GM21360 (cell line): ENCODE measurements around the gene DDX19B.
"Not testable (repeated sequence)": the region's sequence is repeated elsewhere in the genome, so short reads cannot be mapped to it uniquely, and the experiment has no call there.

ENCODE experiments used
- ATAC-seq: cut with Tn5 transposase; IDR thresholded peaks from one replicate; pipeline ENCODE4 v1.9.1; 2021; ENCODE audit warnings: mild to moderate bottlenecking, moderate library complexity; ENCODE audit not compliant: unreplicated experiment

The DDX19B gene

GRCh38 chr16:70298988-70299938, at the start of gene DDX19B:
Gene DDX19B, plus strand, starts transcription at chr16:70299186. Its CDS starts 112 bp downstream, at chr16:70299298.
- ATAC-seq, result peak; percentile 61

DNA sequence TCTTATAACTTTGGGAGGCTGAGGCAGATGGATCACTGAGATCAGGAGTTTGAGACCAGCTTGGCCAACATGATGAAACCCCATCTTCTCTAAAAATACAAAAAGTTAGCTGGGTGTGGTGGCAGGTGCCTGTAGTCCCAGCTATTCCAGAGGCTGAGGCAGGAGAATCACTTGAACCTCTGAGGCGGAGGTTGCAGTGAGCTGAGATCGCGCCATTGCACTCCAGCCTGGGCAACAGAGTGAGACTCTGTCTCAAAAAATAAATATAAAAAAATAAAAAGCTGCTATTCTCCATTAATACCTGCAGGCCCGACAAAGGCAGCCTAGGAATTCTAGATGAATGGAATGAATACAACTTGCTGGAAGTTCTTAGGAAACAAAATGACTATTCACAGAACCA, 49.3 kb upstream of the DDX19B start:
- not testable (repeated sequence) for ATAC-seq

DNA sequence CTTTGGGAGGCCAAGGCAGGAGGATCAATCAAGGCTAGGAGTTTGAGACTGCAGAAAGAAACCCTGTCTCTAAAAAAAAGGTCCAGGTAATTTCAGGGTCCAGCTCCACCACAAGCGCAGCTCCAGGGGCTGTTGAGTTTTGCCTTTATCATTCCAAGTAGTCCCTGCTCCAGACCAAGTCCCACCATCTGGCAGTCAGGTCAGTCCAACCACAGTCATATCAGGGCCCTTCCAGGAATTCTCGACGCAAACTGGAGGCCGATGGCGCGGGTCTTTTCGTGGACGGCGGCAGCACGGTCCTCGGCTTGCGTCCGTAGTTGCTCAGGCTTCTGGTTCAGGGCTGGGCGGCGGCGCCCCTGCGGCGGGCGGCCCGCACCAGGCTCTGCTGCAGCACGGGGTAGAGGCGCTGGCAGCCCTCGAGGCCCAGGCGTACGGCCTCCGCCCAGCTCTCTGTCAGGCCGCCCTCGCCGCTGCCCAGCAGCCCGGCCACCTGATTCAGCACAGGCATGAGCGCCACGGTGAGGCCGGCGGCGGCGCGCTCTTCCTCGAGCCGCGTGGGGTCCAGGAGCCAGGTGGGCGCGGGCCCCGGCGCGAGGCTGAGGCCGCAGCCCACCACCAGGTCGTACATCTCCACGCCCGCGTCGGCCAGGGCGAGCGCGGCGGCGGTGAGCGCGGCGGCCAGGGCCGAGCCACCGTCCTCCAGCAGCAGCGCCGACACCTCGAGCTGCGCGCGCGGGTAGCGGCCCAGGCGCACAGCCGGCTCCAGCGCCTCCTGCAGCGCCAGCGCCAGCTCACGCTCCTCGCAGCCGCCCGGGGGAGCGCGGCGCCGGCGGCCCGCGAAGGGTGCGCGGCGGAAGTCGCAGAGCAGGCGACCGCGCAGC, 48.0 kb upstream of the DDX19B start:
- ATAC-seq, result peak; percentile 21

- ATAC-seq, result peak; percentile 84
Observed at GRCh38 chr16:70251629-70252354, 47.2 kb upstream of the DDX19B start, which contains the start of gene EXOSC6. Gene EXOSC6, minus strand, starts transcription at chr16:70251940. Its CDS starts 40 bp downstream, at chr16:70251900.

DNA sequence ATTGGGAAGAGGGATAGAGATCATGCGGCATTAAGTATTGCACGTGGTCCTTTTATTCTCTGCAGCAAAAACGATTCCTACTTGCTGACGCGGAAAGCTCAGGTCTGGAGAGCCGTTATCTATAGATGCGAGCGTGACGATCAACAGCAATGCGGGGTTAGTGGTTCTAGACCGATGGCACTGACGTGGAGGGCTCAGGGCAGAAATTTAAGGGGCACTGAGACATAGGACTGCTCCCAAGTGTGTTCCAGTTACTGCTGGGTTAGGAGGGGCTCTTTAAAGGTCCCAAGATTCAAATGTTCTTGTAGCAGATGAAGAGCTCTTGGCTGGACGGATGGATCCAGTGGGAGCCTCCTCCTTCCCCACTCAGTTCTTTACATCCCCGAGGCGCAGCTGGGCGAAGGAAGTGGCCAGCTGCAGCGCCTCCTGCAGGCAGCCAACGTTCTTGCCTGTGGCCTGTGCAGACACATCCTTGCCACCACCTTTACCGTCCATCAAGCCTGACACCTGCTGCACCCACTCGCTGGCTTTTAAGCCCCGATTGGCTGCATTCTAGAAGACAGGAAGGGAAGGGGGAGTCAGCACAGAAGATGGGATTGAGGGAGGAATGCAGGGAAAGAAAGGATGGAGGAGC, 46.5 kb upstream of the DDX19B start:
- no peak for ATAC-seq

- ATAC-seq, result no peak
Observed at GRCh38 chr16:70253291-70254106, 45.5 kb upstream of the DDX19B start.

DNA sequence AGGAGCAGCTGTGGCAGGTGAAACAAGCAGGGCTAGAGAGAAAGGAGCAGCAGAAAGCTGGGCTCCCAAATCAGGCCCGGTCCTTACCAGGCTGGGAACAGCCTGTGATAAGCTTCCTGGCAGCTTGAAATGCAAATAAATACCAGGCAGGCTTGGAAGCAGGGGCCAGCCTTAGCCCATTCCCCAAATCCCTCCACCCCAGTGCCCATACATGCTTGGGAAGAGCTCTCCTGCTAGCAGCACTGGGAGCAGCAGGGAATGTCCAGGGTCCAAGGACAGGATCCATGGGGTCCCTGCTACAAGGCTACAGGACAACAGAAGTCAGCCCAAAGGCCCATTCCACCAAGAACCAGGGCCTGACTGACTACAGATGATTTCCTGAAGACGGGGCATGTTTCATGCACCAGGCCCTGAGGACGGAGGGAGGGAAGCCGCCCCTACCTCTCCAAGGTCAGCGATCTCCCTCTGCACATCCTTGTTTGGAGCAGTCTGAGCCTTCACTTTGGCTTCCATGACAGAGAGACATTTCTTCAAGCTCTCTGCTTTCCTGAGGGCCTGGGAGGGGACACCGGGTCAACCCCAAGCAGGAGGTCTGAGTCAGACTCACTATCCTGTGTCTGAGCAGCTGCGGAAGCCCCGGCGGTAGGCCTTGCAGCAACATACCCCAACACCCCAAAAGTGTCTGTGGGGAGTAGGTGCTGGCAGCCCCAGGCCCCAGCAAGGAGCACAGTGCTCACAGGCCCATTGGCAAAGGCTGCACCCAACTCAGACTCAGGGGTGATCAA, 44.6 kb upstream of the DDX19B start:
- no peak for ATAC-seq

DNA sequence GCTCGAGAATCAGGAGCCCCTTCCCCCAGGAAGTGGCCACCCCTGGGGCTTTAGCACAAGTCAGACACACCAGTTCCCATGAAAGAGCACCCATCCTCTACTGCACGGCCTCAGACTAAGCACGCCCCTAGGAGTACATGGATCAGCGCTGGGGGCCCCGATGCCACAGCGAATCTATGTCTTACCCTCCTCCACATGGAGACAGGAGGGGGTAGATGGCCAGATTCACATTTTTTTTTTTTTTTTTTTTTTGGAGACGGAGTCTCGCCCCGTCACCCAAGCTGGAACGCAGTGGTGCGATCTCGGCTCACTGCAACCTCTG, 44.1 kb upstream of the DDX19B start:
- no peak for ATAC-seq

DNA sequence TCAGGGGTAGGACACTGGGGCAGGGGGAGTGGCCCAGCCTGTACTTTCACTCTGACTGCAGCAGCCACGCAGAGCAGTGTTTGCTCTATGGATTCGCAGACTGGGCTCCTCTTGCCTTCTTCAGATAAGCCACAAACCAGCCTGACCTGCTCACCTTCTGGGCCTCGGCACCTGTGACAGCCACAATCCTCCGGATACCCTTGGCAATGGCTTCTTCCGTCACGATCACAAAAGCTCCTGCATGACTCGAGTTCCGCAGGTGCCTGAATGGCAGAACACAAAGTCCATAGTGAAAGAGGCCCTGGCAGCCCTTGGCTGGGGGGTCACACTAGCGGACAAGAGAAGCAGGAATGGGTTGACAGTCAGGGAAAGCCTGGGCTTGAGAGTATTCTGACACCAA, 43.4 kb upstream of the DDX19B start:
- no peak for ATAC-seq

GRCh38 chr16:70257391-70257790, 41.6 kb upstream of the DDX19B start:
- no peak for ATAC-seq

DNA sequence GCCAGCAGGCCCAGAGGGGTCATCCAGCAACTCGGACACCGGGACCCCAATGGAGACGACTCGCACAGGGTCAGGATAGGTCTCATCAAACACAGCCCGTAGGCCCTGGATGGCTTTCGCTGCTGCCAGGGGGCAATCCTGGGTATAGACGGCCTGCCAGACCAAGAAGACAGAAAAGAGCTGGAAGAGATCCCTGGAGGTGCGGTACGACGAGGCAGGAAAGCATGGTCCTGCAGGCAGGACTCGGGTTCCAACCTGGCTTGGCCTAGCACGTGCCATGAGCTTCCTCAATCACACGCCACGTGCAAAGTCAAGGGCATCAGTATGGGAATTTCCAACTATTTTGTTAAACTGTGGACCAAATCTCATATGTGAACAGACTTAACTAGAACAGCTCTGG, 40.9 kb upstream of the DDX19B start:
- ATAC-seq, result no peak

- no peak for ATAC-seq
Observed at GRCh38 chr16:70258946-70259345, 40.0 kb upstream of the DDX19B start.

DNA sequence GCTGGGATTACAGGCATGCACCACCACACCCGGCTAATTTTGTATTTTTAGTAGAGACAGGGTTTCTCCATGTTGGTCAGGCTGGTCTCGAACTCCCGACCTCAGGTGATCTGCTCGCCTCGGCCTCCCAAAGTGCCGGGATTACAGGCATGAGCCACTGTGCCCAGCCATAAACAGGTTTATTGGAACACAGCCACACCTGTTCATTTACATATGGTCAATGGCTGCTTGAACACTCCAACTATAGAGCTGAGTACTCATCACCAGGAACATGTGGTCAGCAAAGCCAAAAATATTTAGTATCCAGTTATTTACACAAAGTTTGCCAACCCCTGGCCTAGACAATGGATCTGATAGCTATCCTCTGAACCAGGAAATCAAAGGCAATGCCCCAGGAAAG, 39.1 kb upstream of the DDX19B start:
- not testable (repeated sequence) for ATAC-seq

DNA sequence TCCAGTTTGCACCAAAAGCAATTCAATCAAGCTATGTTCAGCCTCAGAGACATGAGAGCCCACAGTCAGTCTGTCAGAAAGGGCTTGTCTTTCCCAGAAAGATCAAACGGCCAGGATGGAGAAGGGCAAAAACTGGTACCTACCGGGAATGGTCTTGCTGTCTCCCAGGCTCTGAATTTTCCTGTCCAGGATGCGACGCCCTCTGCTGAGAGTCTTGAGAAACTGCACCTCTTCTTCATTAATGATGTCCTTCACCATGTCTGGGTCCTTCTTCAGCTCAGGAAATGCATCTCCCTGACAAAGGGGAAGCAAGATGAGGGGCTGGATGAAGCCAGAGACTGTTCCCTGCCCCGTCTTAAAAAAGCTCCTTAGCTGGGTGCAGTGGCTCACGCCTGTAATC, 31.5 kb upstream of the DDX19B start:
- no peak for ATAC-seq

DNA sequence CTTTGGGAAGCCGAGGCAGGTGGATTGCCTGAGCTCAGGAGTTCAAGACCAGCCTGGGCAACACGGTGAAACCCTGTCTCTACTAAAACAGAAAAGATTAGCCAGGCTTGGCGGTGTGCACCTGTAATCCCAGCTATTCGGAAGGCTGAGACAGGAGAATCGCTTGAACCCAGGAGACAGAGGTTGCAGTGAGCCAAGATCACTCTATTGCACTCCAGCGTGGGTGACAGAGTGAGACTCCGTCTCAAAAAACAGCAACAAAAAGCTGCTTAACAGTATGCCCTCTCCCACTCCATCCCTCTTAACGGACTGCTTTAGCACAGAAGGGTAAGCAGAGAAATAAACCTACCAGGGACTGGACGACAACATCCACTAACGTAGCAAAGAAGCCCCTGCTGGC, 31.1 kb upstream of the DDX19B start:
- not testable (repeated sequence) for ATAC-seq

GRCh38 chr16:70269471-70269870, 29.5 kb upstream of the DDX19B start:
- no peak for ATAC-seq

- ATAC-seq, result no peak
Observed at GRCh38 chr16:70270176-70270575, 28.8 kb upstream of the DDX19B start.

GRCh38 chr16:70271696-70272095, 27.3 kb upstream of the DDX19B start:
- ATAC-seq, result no peak

DNA sequence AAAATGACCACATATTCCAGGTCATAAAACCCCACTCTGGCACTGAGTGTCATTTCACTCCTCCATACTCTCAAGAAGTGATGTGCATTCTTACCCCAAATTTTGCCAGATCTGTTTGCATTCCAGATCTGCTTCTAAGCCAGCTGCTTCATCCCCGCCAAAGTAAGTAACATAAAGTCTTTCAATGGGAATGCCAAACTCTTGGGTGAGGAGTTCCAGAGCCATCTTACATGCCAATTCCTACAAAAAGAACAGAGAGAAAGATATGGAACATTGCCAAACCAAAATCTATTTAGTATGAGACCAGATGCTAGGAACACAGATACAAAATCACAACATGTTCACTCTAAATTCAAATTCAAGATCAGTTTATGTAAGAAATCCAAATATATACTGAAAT, 22.6 kb upstream of the DDX19B start:
- ATAC-seq, result no peak
